K562 (cell line): ENCODE data around the gene IGSF21. TPM values are rescaled to one million over a fixed set of nuclear protein-coding genes. Genes with fewer than 3 reads are reported as not detected.

Experiments
- ATAC-seq: fragments of 200-7000 bp; cut with Tn5 transposase; 3 replicates; pipeline ENCODE4 v1.9.1; 2020; ENCODE audit warnings: moderate library complexity
- BruUV-seq: library from RNA; stranded (reverse); fragments of 400-500 nt; replicated peaks from 2 replicates; lab custom pipeline; 2021; lab: Mats Ljungman, UMichigan
- CTCF ChIA-PET: fragments of 300-600 bp; formaldehyde crosslinking; extraction: SDS; loops from one replicate; lab custom pipeline; 2021; ENCODE audit warnings: low intra/inter-chr PET ratio; lab: Yijun Ruan, JAX
- POLR2A ChIA-PET: fragments of 300-600, 350-650 bp; sonication (Branson Sonifier 250); formaldehyde crosslinking; extraction: SDS; loops from one replicate; lab custom pipeline; 2021; ENCODE audit warnings: antibody characterized with exemption, inconsistent platforms; lab: Yijun Ruan, JAX
- DNase-seq, 4 experiments: peaks; one replicate each; pipeline versions ENCODE4 v3.0.0 to v3.0.0-alpha.2; 2011 to 2018; ENCODE audit warnings: low spot score in 3 of 4, mixed read lengths in 3 of 4; ENCODE audit errors: extremely low read depth in 1 of 4
- FAIRE-seq: peaks from 2 replicates; lab custom pipeline; 2011; peaks lifted over from hg19 to GRCh38; lab: Jason Lieb, UNC
- H2AFZ ChIP-seq: 2 replicates; pipeline ENCODE4 v1.6.0; 2011; ENCODE audit warnings: low read depth, low read length, control low read depth, inconsistent platforms
- H3K27ac ChIP-seq: fragments of 200-600 bp; 3 replicates; pipeline ENCODE4 v1.8.0; 2011; ENCODE audit warnings: low read depth, mild to moderate bottlenecking, control low read depth, inconsistent platforms, low read length, moderate library complexity, mixed read lengths; ENCODE audit errors: extremely low read depth
- H3K27me3 ChIP-seq, 2 experiments: fragments of 300-600 bp in 1 of 2; 2 replicates in 1 of 2; 3 replicates in 1 of 2; pipeline versions ENCODE4 v1.6.0 to v1.8.0; 2011; ENCODE audit warnings: inconsistent platforms in 2 of 2, low read length in 2 of 2, mild to moderate bottlenecking in 1 of 2, mixed read lengths in 1 of 2, moderate library complexity in 1 of 2; ENCODE audit not compliant: control insufficient read depth in 2 of 2, insufficient read depth in 2 of 2
- H3K36me3 ChIP-seq: fragments of 300-600 bp; 3 replicates; pipeline ENCODE4 v1.8.0; 2011; ENCODE audit warnings: mild to moderate bottlenecking, low read length, inconsistent platforms; ENCODE audit not compliant: control insufficient read depth, insufficient read depth
- H3K4me1 ChIP-seq, 2 experiments: fragments of 200-600 bp in 1 of 2; replicated peaks in 1 of 2; 2 replicates in 1 of 2; 3 replicates in 1 of 2; pipeline versions ENCODE4 v1.5.1 to v1.8.0; 2011; ENCODE audit warnings: inconsistent platforms in 2 of 2, low read length in 2 of 2, mild to moderate bottlenecking in 1 of 2, mixed read lengths in 1 of 2, moderate library complexity in 1 of 2; ENCODE audit not compliant: control insufficient read depth in 2 of 2, insufficient read depth in 2 of 2
- H3K4me2 ChIP-seq: 2 replicates; pipeline ENCODE4 v1.6.1; 2011; ENCODE audit warnings: low read length, control low read depth, inconsistent platforms, mixed read lengths; ENCODE audit not compliant: insufficient read depth
- H3K4me3 ChIP-seq: fragments of 200-600 bp; sonication (generic), shearing (Covaris generic); 2 replicates; pipeline ENCODE4 v1.5.1; 2016; ENCODE audit warnings: control low read depth, inconsistent platforms
- H3K79me2 ChIP-seq: fragments of 200-600 bp; 3 replicates; pipeline ENCODE4 v1.8.0; 2011; ENCODE audit warnings: low read length, inconsistent platforms; ENCODE audit not compliant: control insufficient read depth, insufficient read depth
- H3K9ac ChIP-seq, 2 experiments: 2 replicates each; pipeline versions ENCODE4 v1.6.0 to v1.6.1; 2011; ENCODE audit warnings: low read depth in 2 of 2, low read length in 2 of 2, control low read depth in 1 of 2, inconsistent platforms in 1 of 2, mild to moderate bottlenecking in 1 of 2, mixed read lengths in 1 of 2; ENCODE audit not compliant: insufficient read depth in 1 of 2
- H3K9me1 ChIP-seq: one replicate; pipeline ENCODE4 v1.6.0; 2011; ENCODE audit warnings: inconsistent platforms, mild to moderate bottlenecking, low read length, moderate library complexity; ENCODE audit not compliant: control insufficient read depth, insufficient read depth
- H3K9me3 ChIP-seq: replicated peaks from 2 replicates; pipeline ENCODE4 v1.5.1; 2011; ENCODE audit warnings: low read depth, low read length, inconsistent platforms; ENCODE audit not compliant: control insufficient read depth, insufficient read depth
- H4K20me1 ChIP-seq: replicated peaks from 2 replicates; pipeline ENCODE4 v1.6.1; 2011; ENCODE audit warnings: low read length, inconsistent platforms, mixed read lengths; ENCODE audit not compliant: control insufficient read depth, insufficient read depth
- ELF1 ChIP-seq: fragments of 200-800 bp; sonication (Bioruptor generic); IDR thresholded peaks from 2 replicates; pipeline ENCODE4 v1.6.1; 2016; ENCODE audit warnings: missing genetic modification characterization, missing compliant biosample characterization
- NFE2 ChIP-seq: IDR thresholded peaks from 2 replicates; pipeline ENCODE4 v1.6.1; 2014; ENCODE audit warnings: antibody characterized with exemption, low read depth
- SMAD3 ChIP-seq: fragments of 450-650 bp; formaldehyde crosslinking; conservative IDR thresholded peaks from 2 replicates; pipeline ENCODE4 v1.4.0; 2020; ENCODE audit warnings: mild to moderate bottlenecking
- ZBTB7A ChIP-seq: IDR thresholded peaks from 2 replicates; pipeline ENCODE4 v1.6.1; 2011; ENCODE audit warnings: low read depth, mild to moderate bottlenecking, low read length, moderate library complexity, borderline replicate concordance; ENCODE audit not compliant: control insufficient read depth
- ZNF12 ChIP-seq: sonication (generic); formaldehyde crosslinking; IDR thresholded peaks from 2 replicates; pipeline ENCODE4 v1.4.0; 2020; ENCODE audit warnings: mild to moderate bottlenecking, missing genetic modification reagents
- WGBS: fragments of 100-300 bp; shearing (Covaris generic); methylation state at CpG from one replicate; pipeline ENCODE4 v1.1.6; 2016; ENCODE audit warnings: low coverage, mixed read lengths; ENCODE audit not compliant: insufficient coverage; ENCODE audit errors: missing lambda C conversion rate; 5-methylcytosine and 5-hydroxymethylcytosine counted together
- in situ Hi-C: fragments of 300-500 bp; cut with MboI; formaldehyde crosslinking; loops from 4 replicates; pipeline ENCODE4 v1.15.0; 2018; ENCODE audit warnings: inconsistent platforms, mixed read lengths
- intact Hi-C: fragments of 100-400 bp; cut with micrococcal nuclease; formaldehyde crosslinking; loops from 2 replicates; pipeline ENCODE4 v1.14.2; 2022
- polyA plus RNA-seq, 8 experiments: library from polyadenylated mRNA; depleted of rRNA in 4 of 8; stranded (reverse) in 5 of 8; unstranded in 3 of 8; fragments of >200 nt; fragmentation: Nextera tagmentation in 2 of 8; fragmentation: Illumina TruSeq in 1 of 8; extraction: Ambion mirVana in 2 of 8; extraction: Trizol in 1 of 8; gene quantifications; 2 replicates each; pipeline versions ENCODE4 v1.2.1 to v1.2.3, GENCODE V29; 2011 to 2014; ENCODE audit warnings: inconsistent platforms in 1 of 8, missing spikeins in 1 of 8
- total RNA-seq, 7 experiments: library from RNA; depleted of rRNA in 6 of 7; stranded (reverse); fragments of >200 nt in 6 of 7; fragmentation: Illumina TruSeq in 2 of 7; extraction: Trizol in 2 of 7; gene quantifications; 2 replicates each; pipeline versions ENCODE4 v1.2.1 to v1.2.3, GENCODE V29; 2011 to 2021; ENCODE audit warnings: low replicate concordance in 1 of 7

The IGSF21 gene
- total and polyA plus RNA-seq, 9 of the 15 experiments (the other 6 are each of a cell fraction or from before 2014, with no cell fraction given): not detected

DNA sequence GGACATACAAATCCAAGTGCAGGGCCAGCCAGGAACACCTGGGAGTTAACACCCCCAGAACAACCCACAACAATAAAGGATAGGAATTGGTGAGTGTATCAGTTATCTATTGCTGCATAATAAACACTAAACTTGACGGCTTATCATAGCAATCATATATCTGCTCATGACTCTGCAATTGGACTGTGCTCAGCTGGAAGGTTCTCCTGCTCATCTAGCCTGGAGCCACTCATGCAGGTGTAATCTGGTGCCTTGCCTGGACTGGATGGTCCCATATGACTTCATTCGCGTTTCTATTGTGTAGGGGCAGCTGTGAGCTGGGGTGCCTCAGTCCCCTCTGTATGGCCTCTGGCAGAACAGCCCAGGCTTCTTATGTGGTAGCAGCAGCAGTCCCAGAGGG is 296.9 kb downstream of the IGSF21 start:
- TF ChIP-seq ZBTB7A (no peak), SMAD3 (0 out of 2 replicates have a peak, but pooled peaks have one; percentile 34), ELF1 (peak; percentile 37; the same call in 1 of the 2 replicates), ZNF12 (CRISPR knock-in tag) (no peak), NFE2 (peak; percentile 15; the same call in 1 of the 2 replicates)
- Histone ChIP-seq H3K9me3 (no peaks in the 10 kb centered on the region), H3K79me2 (no peaks in the 10 kb centered on the region), H3K9me1 (no peaks in the 10 kb centered on the region), H3K27me3 (peaks cover 0 to 14% of the 10 kb centered on the region in 2 experiments; a peak in 1 of 5 replicates), H3K36me3 (no peaks in the 10 kb centered on the region), H3K4me1 (peaks cover 3 to 24% of the 10 kb centered on the region in 2 experiments; a peak in 4 of 5 replicates), H3K4me3 (no peak overlapping the region), H4K20me1 (no peaks in the 10 kb centered on the region), H3K27ac (no peak overlapping the region), H2AFZ (peak overlapping the region; percentile 35; the same call in 1 of the 2 replicates), H3K9ac (no peak overlapping the region), H3K4me2 (no peak overlapping the region)
- DNase-seq: no peak
- WGBS: 2% methylated on average over 3 of the region's 3 CpGs
- no peak for FAIRE-seq
- CTCF ChIA-PET: no interaction called here
- intact Hi-C loops (no loop called here), in situ Hi-C loops (no loop called here)
- no TSS peak for BruUV-seq
- no peak for ATAC-seq
- POLR2A ChIA-PET: no interaction called here
